DND-41 (cell line): ENCODE data around the gene ANKRD40CL.

Experiments
- ATAC-seq: fragments of 200-7000 bp; cut with Tn5 transposase; 3 replicates; pipeline ENCODE4 v1.9.1; 2021; ENCODE audit warnings: low read depth; ENCODE audit not compliant: insufficient read depth
- DNase-seq: peaks from one replicate; pipeline ENCODE4 v3.0.0-alpha.2; 2020
- H2AFZ ChIP-seq: 2 replicates; pipeline ENCODE4 v1.6.0; 2012; ENCODE audit warnings: low read depth, low read length
- H3K27ac ChIP-seq: 2 replicates; pipeline ENCODE4 v1.5.1; 2012; ENCODE audit warnings: low read length, inconsistent platforms
- H3K27me3 ChIP-seq: fragments of 200-600 bp; sonication (generic); 2 replicates; pipeline ENCODE4 v1.6.0; 2012; ENCODE audit warnings: low read length, mild to moderate bottlenecking, inconsistent platforms; ENCODE audit not compliant: insufficient read depth, poor library complexity
- H3K36me3 ChIP-seq: 2 replicates; pipeline ENCODE4 v1.5.1; 2012; ENCODE audit warnings: low read length, inconsistent platforms; ENCODE audit not compliant: insufficient read depth
- H3K4me1 ChIP-seq: 2 replicates; pipeline ENCODE4 v1.5.1; 2012; ENCODE audit warnings: mild to moderate bottlenecking, low read length; ENCODE audit not compliant: insufficient read depth
- H3K4me2 ChIP-seq: 2 replicates; pipeline ENCODE4 v1.6.0; 2012; ENCODE audit warnings: mild to moderate bottlenecking, moderate library complexity, low read length, inconsistent platforms; ENCODE audit not compliant: insufficient read depth
- H3K4me3 ChIP-seq, 2 experiments: fragments of 200-600 bp in 1 of 2; shearing (Covaris generic) in 1 of 2; 2 replicates each; pipeline ENCODE4 v1.5.1; 2012 to 2016; ENCODE audit warnings: inconsistent platforms in 2 of 2, low read length in 2 of 2, mild to moderate bottlenecking in 2 of 2, low read depth in 1 of 2, moderate library complexity in 1 of 2
- H3K79me2 ChIP-seq: 2 replicates; pipeline ENCODE4 v1.6.0; 2012; ENCODE audit warnings: low read length, inconsistent platforms; ENCODE audit not compliant: insufficient read depth
- H3K9ac ChIP-seq: 2 replicates; pipeline ENCODE4 v1.6.0; 2012; ENCODE audit warnings: low read depth, mild to moderate bottlenecking, inconsistent platforms, low read length, moderate library complexity
- H3K9me3 ChIP-seq: 2 replicates; pipeline ENCODE4 v1.5.1; 2012; ENCODE audit warnings: low read length, moderate library complexity, mild to moderate bottlenecking, inconsistent platforms; ENCODE audit not compliant: insufficient read depth, severe bottlenecking
- H4K20me1 ChIP-seq: 2 replicates; pipeline ENCODE4 v1.6.0; 2012; ENCODE audit warnings: low read length; ENCODE audit not compliant: insufficient read depth
- CTCF ChIP-seq: IDR thresholded peaks from 2 replicates; pipeline ENCODE4 v1.5.1; 2012; ENCODE audit warnings: borderline replicate concordance, low read length, moderate library complexity, mild to moderate bottlenecking; ENCODE audit not compliant: poor library complexity, severe bottlenecking; ENCODE audit errors: extremely low read depth
- EZH2 ChIP-seq: IDR thresholded peaks from 3 replicates; pipeline ENCODE4 v1.6.1; 2012; ENCODE audit warnings: borderline replicate concordance, low read depth, mild to moderate bottlenecking, moderate library complexity, low read length, inconsistent platforms; ENCODE audit not compliant: severe bottlenecking

ANKRD40CL gene

GRCh38 chr17:50739098-50739497 is 28.2 kb downstream of the ANKRD40CL start:
- Histone ChIP-seq H3K9me3 (no peaks in the 10 kb centered on the region), H3K4me1 (no peaks in the 10 kb centered on the region), H4K20me1 (peaks cover 74% of the 10 kb centered on the region), H3K36me3 (peaks cover 82% of the 10 kb centered on the region), H3K9ac (no peak overlapping the region), H3K4me2 (no peak overlapping the region), H3K27me3 (no peaks in the 10 kb centered on the region), H3K4me3 (no peak overlapping the region), H3K27ac (no peak overlapping the region), H2AFZ (no peak overlapping the region), H3K79me2 (peaks cover 79% of the 10 kb centered on the region)
- ATAC-seq (no peak), DNase-seq (no peak)
- TF ChIP-seq EZH2 = no peak
- TF ChIP-seq CTCF = no peak

GRCh38 chr17:50737118-50737698 is 30.1 kb downstream of the ANKRD40CL start:
- H3K27me3 ChIP-seq = no peaks in the 10 kb centered on the region
- no peak overlapping the region for H3K27ac ChIP-seq
- no peaks in the 10 kb centered on the region for H3K4me1 ChIP-seq
- ATAC-seq (no peak), DNase-seq (no peak)
- no peak overlapping the region for H3K9ac ChIP-seq
- H3K36me3 ChIP-seq = peaks cover 68% of the 10 kb centered on the region
- H3K4me2 ChIP-seq = no peak overlapping the region
- H2AFZ ChIP-seq = no peak overlapping the region
- H3K4me3 ChIP-seq = no peak overlapping the region
- peaks cover 81% of the 10 kb centered on the region for H4K20me1 ChIP-seq
- peaks cover 95% of the 10 kb centered on the region for H3K79me2 ChIP-seq
- TF ChIP-seq CTCF (no peak), EZH2 (no peak)
- H3K9me3 ChIP-seq = no peaks in the 10 kb centered on the region

- Histone ChIP-seq H3K79me2 (peaks cover 98% of the 10 kb centered on the region), H3K4me1 (peaks cover 5% of the 10 kb centered on the region; the same call in 1 of the 2 replicates), H4K20me1 (peaks cover 86% of the 10 kb centered on the region), H3K36me3 (peaks cover 52% of the 10 kb centered on the region), H3K4me2 (no peak overlapping the region), H2AFZ (no peak overlapping the region), H3K9me3 (no peaks in the 10 kb centered on the region), H3K27ac (no peak overlapping the region), H3K4me3 (no peak overlapping the region), H3K27me3 (no peaks in the 10 kb centered on the region), H3K9ac (no peak overlapping the region)
- no peak for DNase-seq
- no peak for ATAC-seq
- TF ChIP-seq EZH2 (no peak), CTCF (no peak)
Measured at GRCh38 chr17:50735287-50735686, 32.0 kb downstream of the ANKRD40CL start.
